ENCODE data around the gene CSHL1.

DNA sequence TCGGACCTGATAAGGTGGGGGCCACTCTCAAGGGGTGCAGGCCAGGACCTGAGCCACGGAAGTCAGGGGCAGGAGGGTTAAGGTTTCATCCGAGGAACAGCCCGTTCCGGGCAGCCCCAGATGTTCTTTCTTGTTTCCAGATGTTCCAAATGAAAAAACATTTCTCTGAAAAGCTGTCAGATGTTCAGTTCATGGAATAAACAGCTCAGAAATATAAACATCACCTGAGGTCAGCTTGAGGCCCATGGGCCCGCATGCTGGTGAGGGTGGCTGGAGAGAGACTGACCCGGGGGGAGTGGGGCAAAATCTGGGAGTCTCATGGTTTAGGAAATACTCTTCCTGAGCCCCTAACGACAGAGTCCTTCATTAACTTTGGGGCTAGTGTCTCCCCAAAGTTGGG is 22.5 kb upstream of the CSHL1 start:
- TF ChIP-seq, protein P1, sequence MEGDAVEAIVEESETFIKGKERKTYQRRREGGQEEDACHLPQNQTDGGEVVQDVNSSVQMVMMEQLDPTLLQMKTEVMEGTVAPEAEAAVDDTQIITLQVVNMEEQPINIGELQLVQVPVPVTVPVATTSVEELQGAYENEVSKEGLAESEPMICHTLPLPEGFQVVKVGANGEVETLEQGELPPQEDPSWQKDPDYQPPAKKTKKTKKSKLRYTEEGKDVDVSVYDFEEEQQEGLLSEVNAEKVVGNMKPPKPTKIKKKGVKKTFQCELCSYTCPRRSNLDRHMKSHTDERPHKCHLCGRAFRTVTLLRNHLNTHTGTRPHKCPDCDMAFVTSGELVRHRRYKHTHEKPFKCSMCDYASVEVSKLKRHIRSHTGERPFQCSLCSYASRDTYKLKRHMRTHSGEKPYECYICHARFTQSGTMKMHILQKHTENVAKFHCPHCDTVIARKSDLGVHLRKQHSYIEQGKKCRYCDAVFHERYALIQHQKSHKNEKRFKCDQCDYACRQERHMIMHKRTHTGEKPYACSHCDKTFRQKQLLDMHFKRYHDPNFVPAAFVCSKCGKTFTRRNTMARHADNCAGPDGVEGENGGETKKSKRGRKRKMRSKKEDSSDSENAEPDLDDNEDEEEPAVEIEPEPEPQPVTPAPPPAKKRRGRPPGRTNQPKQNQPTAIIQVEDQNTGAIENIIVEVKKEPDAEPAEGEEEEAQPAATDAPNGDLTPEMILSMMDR (IDR thresholded peaks at IDR 0.05) = no peak
- TF ChIP-seq, protein P2, sequence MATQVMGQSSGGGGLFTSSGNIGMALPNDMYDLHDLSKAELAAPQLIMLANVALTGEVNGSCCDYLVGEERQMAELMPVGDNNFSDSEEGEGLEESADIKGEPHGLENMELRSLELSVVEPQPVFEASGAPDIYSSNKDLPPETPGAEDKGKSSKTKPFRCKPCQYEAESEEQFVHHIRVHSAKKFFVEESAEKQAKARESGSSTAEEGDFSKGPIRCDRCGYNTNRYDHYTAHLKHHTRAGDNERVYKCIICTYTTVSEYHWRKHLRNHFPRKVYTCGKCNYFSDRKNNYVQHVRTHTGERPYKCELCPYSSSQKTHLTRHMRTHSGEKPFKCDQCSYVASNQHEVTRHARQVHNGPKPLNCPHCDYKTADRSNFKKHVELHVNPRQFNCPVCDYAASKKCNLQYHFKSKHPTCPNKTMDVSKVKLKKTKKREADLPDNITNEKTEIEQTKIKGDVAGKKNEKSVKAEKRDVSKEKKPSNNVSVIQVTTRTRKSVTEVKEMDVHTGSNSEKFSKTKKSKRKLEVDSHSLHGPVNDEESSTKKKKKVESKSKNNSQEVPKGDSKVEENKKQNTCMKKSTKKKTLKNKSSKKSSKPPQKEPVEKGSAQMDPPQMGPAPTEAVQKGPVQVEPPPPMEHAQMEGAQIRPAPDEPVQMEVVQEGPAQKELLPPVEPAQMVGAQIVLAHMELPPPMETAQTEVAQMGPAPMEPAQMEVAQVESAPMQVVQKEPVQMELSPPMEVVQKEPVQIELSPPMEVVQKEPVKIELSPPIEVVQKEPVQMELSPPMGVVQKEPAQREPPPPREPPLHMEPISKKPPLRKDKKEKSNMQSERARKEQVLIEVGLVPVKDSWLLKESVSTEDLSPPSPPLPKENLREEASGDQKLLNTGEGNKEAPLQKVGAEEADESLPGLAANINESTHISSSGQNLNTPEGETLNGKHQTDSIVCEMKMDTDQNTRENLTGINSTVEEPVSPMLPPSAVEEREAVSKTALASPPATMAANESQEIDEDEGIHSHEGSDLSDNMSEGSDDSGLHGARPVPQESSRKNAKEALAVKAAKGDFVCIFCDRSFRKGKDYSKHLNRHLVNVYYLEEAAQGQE (IDR thresholded peaks at IDR 0.05) = no peak
- TF ChIP-seq MAZ (IDR thresholded peaks at IDR 0.05; ENCODE audit: borderline replicate concordance, low read depth, low read length) (no peak), HDAC2 (IDR thresholded peaks at IDR 0.05) (no peak), RCOR1 (IDR thresholded peaks at IDR 0.05; ENCODE audit: low read depth, low read length) (no peak), USF2 (IDR thresholded peaks at IDR 0.05) (no peak), SMC3 (IDR thresholded peaks at IDR 0.05) (no peak), KDM5A (IDR thresholded peaks at IDR 0.05) (no peak), CBX8 (IDR thresholded peaks at IDR 0.05) (no peak), POLR2A (IDR thresholded peaks at IDR 0.05; ENCODE audit: low read length) (no peak), HEYL (CRISPR knock-in tag; IDR thresholded peaks at IDR 0.05) (no peak)
- TF ChIP-seq, protein P3, sequence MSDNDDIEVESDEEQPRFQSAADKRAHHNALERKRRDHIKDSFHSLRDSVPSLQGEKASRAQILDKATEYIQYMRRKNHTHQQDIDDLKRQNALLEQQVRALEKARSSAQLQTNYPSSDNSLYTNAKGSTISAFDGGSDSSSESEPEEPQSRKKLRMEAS (IDR thresholded peaks at IDR 0.05) = no peak

Measured in A549 (cell line).